ENCODE data around the gene ZNF581.

The ZNF581 gene

DNA sequence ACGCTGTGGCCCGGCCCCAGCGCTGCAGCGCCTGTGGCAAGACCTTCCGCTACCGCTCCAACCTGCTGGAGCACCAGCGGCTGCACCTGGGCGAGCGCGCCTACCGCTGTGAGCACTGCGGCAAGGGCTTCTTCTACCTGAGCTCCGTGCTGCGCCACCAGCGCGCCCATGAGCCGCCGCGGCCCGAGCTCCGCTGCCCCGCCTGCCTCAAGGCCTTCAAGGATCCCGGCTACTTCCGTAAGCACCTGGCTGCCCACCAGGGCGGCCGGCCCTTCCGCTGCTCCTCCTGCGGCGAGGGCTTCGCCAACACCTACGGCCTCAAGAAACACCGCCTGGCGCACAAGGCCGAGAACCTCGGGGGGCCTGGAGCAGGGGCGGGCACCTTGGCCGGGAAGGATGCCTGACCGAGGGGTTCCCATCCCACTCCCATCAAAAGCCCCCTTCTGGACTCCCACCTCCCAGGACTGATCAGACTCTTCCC lies 27.0 kb upstream of the ZNF581 start:
- TF ChIP-seq CTCF (IDR thresholded peaks at IDR 0.05; ENCODE audit: insufficient read depth, low read depth, low read length, missing control alignments) = no peak
- DNase-seq (ENCODE audit: low read depth) = no peak
- H3K4me3 ChIP-seq (ENCODE audit: low read depth, low read length) = no peak overlapping the region

- no peak for TF ChIP-seq CTCF (IDR thresholded peaks at IDR 0.05; ENCODE audit: insufficient read depth, low read depth, low read length, missing control alignments)
- no peak for DNase-seq (ENCODE audit: low read depth)
- no peak overlapping the region for H3K4me3 ChIP-seq (ENCODE audit: low read depth, low read length)
These were observed 26.0 kb upstream of the ZNF581 start for GRCh38 chr19:55617426-55617825.

- DNase-seq (ENCODE audit: low read depth) = no peak
- no peak for TF ChIP-seq CTCF (IDR thresholded peaks at IDR 0.05; ENCODE audit: insufficient read depth, low read depth, low read length, missing control alignments)
- no peak overlapping the region for H3K4me3 ChIP-seq (ENCODE audit: low read depth, low read length)
These were observed 25.0 kb upstream of the ZNF581 start for GRCh38 chr19:55618426-55618825.

GRCh38 chr19:55619286-55619685 lies 24.2 kb upstream of the ZNF581 start:
- TF ChIP-seq CTCF (IDR thresholded peaks at IDR 0.05; ENCODE audit: insufficient read depth, low read depth, low read length, missing control alignments) = no peak
- no peak for DNase-seq (ENCODE audit: low read depth)
- H3K4me3 ChIP-seq (ENCODE audit: low read depth, low read length) = no peak overlapping the region

DNA sequence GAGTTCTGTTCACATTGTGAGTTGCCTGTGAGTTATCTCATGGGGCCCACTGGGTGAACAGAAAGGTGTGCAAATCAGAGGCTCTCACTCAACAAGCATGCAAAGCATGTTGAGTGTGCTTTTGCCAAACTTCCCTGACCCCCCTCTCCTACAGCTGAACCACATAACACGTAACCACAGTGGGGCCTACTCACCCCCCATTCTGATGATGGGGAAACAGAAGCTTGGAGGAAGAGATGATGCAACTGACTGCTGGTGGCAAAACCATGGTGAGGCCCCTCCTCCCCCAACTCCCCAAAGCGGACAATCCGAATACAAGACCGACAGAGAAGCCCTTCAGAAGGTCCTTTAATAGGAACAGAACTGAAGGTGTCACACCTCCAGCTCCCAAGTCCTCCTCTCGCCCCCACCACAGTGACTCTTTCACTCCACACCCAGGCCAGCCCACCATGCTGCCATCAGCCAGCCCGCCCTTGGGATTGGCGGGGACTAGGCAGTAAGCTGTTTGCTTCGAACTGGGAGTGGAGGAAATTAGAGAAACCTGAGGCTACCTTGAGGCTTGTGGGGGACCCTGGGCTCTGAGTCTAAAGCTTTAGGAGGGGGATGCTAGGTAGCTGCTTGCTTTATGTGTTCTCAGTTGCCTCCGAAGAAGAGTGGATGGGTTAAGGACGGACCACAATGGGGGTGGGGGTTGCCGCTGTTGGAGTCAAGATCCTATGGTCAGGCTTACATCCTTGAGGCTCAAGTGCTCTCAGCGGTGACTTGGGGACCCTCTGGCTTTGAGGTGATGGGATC lies 22.8 kb upstream of the ZNF581 start:
- no peak overlapping the region for H3K4me3 ChIP-seq (ENCODE audit: low read depth, low read length)
- TF ChIP-seq CTCF (IDR thresholded peaks at IDR 0.05; ENCODE audit: insufficient read depth, low read depth, low read length, missing control alignments) = no peak
- no peak for DNase-seq (ENCODE audit: low read depth)

GRCh38 chr19:55621205-55621672 lies 22.2 kb upstream of the ZNF581 start:
- no peak overlapping the region for H3K4me3 ChIP-seq (ENCODE audit: low read depth, low read length)
- DNase-seq (ENCODE audit: low read depth) = no peak
- no peak for TF ChIP-seq CTCF (IDR thresholded peaks at IDR 0.05; ENCODE audit: insufficient read depth, low read depth, low read length, missing control alignments)

All from GM12865 (cell line).